ENCODE results near the gene VTCN1. TPM values are rescaled to one million over a fixed set of nuclear protein-coding genes. Genes with fewer than 3 reads are reported as not detected.

Gene VTCN1
- total RNA-seq, 2 donors from 2014 or later: not detected

GRCh38 chr1:117112047-117112717 lies 98.5 kb downstream of the VTCN1 start:
- no peaks in the 10 kb centered on the region for H3K27me3 ChIP-seq
- no peak for DNase-seq
- H3K36me3 ChIP-seq: no peaks in the 10 kb centered on the region
- H3K9me3 ChIP-seq: no peaks in the 10 kb centered on the region
- H3K4me3 ChIP-seq: no peak overlapping the region
- TF ChIP-seq, protein P1, sequence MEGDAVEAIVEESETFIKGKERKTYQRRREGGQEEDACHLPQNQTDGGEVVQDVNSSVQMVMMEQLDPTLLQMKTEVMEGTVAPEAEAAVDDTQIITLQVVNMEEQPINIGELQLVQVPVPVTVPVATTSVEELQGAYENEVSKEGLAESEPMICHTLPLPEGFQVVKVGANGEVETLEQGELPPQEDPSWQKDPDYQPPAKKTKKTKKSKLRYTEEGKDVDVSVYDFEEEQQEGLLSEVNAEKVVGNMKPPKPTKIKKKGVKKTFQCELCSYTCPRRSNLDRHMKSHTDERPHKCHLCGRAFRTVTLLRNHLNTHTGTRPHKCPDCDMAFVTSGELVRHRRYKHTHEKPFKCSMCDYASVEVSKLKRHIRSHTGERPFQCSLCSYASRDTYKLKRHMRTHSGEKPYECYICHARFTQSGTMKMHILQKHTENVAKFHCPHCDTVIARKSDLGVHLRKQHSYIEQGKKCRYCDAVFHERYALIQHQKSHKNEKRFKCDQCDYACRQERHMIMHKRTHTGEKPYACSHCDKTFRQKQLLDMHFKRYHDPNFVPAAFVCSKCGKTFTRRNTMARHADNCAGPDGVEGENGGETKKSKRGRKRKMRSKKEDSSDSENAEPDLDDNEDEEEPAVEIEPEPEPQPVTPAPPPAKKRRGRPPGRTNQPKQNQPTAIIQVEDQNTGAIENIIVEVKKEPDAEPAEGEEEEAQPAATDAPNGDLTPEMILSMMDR (IDR thresholded peaks at IDR 0.05): no peak
- no peaks in the 10 kb centered on the region for H3K4me1 ChIP-seq
- intact Hi-C loops (cut with DNase I): no loop called here
- H3K27ac ChIP-seq: no peak overlapping the region
- no peak overlapping the region for H3K9ac ChIP-seq (ENCODE audit: low read depth in 2 of 2, low read length in 2 of 2)

GRCh38 chr1:117110774-117111173 lies 100.0 kb downstream of the VTCN1 start:
- H3K27ac ChIP-seq: no peak overlapping the region
- H3K9me3 ChIP-seq: no peaks in the 10 kb centered on the region
- no peak for DNase-seq
- no peaks in the 10 kb centered on the region for H3K36me3 ChIP-seq
- H3K9ac ChIP-seq (ENCODE audit: low read depth in 2 of 2, low read length in 2 of 2): no peak overlapping the region
- TF ChIP-seq, protein P1 (IDR thresholded peaks at IDR 0.05): no peak
- H3K4me1 ChIP-seq: no peaks in the 10 kb centered on the region
- no peak overlapping the region for H3K4me3 ChIP-seq
- intact Hi-C loops (cut with DNase I): no loop called here
- no peaks in the 10 kb centered on the region for H3K27me3 ChIP-seq

- intact Hi-C loops (cut with DNase I): no loop called here
- H3K9me3 ChIP-seq: no peaks in the 10 kb centered on the region
Observed at GRCh38 chr1:117107364-117107763, 103.4 kb downstream of the VTCN1 start.

GRCh38 chr1:117106478-117106877 lies 104.2 kb downstream of the VTCN1 start:
- H3K9me3 ChIP-seq: no peaks in the 10 kb centered on the region
- DNase-seq: no peak
- no peak overlapping the region for H3K9ac ChIP-seq (ENCODE audit: low read depth in 2 of 2, low read length in 2 of 2)
- no peaks in the 10 kb centered on the region for H3K27me3 ChIP-seq
- H3K27ac ChIP-seq: no peak overlapping the region
- no peak overlapping the region for H3K4me3 ChIP-seq
- peaks cover 4% of the 10 kb centered on the region for H3K36me3 ChIP-seq
- intact Hi-C loops (cut with DNase I): no loop called here
- TF ChIP-seq, protein P1 (IDR thresholded peaks at IDR 0.05): no peak
- no peaks in the 10 kb centered on the region for H3K4me1 ChIP-seq

More at GRCh38 chr1:117107364-117107763, 103.4 kb downstream of the VTCN1 start:
- Histone ChIP-seq H3K27ac (no peak overlapping the region), H3K36me3 (no peaks in the 10 kb centered on the region), H3K27me3 (no peaks in the 10 kb centered on the region), H3K4me1 (no peaks in the 10 kb centered on the region), H3K9ac (ENCODE audit: low read depth in 2 of 2, low read length in 2 of 2) (no peak overlapping the region), H3K4me3 (no peak overlapping the region)
- TF ChIP-seq, protein P1 (IDR thresholded peaks at IDR 0.05): no peak
- no peak for DNase-seq

- H3K36me3 ChIP-seq: peaks cover 4% of the 10 kb centered on the region
- H3K27ac ChIP-seq: no peak overlapping the region
- TF ChIP-seq, protein P1 (IDR thresholded peaks at IDR 0.05): no peak
- H3K4me1 ChIP-seq: no peaks in the 10 kb centered on the region
- H3K9ac ChIP-seq (ENCODE audit: low read depth in 2 of 2, low read length in 2 of 2): no peak overlapping the region
- DNase-seq: no peak
- H3K9me3 ChIP-seq: no peaks in the 10 kb centered on the region
- no peaks in the 10 kb centered on the region for H3K27me3 ChIP-seq
- H3K4me3 ChIP-seq: no peak overlapping the region
- intact Hi-C loops (cut with DNase I): no loop called here
Observed at GRCh38 chr1:117105722-117106121, 105.0 kb downstream of the VTCN1 start.

All from colonic mucosa (tissue), 4 donors.